Stimulated activated CD4-positive, alpha-beta T cell treated with anti-CD3 and anti-CD28 coated beads, Interleukin-1b, Interleukin-23, amount 100 ng/mL, for 1 hour (primary cell): Measurements from ENCODE around the gene ANKH.

Experiments used
- DNase-seq, 2 donors: peaks; one replicate each; pipeline ENCODE4 v3.0.0-alpha.2; 2020; ENCODE audit warnings: low read depth in 2 of 2

Gene ANKH

DNA sequence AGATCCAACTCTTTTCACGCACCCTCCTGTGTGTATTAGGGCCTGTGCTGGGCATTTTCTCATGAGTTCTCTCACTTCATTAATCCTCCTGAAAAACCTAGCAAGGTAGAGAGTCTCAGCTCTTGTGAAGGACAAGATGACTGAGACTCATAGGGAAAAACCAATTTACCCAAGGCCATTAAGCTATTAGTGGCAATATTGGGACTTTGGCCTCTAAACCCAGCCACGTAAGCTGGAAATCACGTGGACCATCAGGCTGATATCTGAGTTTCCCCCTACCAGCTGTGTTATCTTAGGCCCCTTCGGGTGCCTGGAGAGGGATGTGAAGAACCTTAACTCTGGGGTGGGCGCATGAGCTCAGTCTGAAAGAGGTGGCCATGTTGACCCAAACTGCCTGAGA, 80.7 kb downstream of the ANKH start:
- DNase-seq = no peak

GRCh38 chr5:14790220-14790619, 81.4 kb downstream of the ANKH start:
- DNase-seq = no peak

DNA sequence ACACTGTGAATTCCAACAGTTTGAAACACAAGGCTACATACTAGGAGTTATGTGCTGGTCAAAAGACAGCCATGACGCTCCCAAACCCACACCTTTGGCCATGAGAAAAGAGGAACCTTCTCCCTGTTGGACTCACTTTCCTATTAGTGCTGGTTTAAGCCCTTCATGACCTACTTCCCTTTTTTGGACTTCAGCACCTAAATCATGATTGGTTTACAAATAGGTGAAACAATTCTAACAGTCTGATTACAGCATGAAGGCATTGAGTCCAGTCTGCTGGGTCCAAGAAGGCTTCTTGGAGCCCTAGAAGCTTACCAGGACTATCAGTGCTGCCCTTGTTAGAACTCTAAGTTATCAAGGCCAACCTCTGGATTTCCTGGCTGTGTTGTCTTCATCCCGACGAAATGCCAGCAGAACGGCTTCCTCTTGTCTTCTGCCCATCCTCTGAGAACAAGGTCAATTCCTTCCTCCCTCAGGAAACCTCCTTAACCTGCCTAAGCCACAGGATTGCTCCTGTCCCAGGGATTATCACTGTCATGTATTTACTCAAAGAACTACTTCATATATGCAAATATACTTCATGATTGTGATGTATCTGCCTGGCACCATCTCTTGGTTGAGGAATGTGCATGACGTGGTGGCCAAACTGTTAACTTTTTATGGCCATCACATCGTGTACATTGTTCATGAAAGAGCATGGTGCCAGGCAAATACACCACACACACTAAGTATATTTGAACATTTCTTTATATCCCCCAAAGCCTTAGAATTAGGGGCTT, 83.6 kb downstream of the ANKH start:
- no peak for DNase-seq

DNA sequence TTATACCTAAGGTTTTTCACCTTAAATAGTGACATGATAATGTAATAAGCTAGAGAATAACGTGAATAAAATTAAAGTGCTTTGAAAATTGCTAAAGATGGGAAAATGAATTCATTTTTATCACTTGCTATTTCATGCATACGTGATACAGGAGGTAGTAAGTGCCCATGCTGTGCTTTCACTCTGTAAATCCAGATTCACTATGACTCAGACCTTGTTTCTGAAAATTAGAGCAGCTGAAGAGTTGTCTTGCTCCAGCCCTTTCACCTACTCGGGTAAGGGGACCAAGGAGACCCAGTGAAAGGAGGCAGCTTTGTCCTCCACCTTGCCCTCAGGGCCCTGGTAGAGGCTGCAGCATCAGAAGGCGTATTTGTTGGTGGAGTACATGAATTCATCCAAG, 87.9 kb downstream of the ANKH start:
- DNase-seq = no peak

- no peak for DNase-seq
These were observed 89.0 kb downstream of the ANKH start for GRCh38 chr5:14782591-14782990.

DNA sequence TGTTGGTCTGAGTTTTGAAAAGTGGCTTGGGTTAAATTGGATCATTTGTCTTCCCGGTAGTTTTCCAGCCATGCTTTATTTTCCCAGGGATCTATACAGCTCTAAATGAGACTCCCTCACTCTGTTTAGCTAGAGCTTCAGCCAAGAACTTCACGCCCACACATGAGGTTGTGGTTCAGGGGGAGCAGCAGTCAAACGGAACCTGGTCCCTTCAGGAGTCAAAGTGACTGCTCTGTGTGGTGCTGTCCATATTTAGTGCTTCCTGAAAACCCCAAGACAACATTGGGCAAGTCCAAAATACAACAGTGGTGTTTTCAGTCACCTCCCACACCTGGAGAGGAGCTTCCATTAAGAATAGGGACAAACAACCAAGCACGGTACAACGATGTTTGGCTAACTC, 90.5 kb downstream of the ANKH start:
- DNase-seq = no peak

DNA sequence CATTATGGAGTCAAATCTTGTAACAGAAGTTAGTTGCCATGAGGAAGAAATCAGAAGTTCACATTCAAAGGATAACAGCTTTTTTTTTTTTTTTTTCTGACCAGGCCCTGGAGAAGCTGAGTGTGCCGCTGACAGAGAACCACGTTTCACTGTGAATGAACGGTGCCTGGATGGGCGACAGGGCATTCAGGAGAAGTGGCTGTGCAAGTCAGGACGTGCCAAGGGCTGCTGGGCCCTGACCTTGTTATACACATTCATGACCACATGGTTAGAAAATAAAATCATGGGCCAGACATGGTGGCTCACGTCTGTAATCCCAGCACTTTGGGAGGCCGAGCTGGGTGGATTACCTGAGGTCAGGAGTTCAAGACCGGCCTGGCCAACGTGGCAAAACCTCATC, 91.6 kb downstream of the ANKH start:
- no peak for DNase-seq

DNA sequence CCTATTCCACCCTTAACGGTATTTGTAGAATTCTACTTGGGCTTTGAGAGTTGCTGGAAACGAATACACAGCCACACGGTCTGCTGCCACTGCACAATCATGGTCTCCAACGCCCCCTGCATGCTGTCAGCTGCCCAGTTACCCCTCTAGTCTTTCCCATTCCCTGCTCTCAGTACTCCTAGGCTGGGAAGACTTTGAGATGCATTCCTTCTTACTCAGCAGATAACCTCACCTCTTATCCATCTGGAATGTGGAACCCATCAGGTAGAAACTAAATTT, 92.8 kb downstream of the ANKH start:
- DNase-seq = no peak

GRCh38 chr5:14777932-14778791, 93.4 kb downstream of the ANKH start:
- no peak for DNase-seq

- no peak for DNase-seq
These were observed 94.4 kb downstream of the ANKH start for GRCh38 chr5:14777187-14777586.

GRCh38 chr5:14776602-14777001, 95.0 kb downstream of the ANKH start:
- DNase-seq = no peak

DNA sequence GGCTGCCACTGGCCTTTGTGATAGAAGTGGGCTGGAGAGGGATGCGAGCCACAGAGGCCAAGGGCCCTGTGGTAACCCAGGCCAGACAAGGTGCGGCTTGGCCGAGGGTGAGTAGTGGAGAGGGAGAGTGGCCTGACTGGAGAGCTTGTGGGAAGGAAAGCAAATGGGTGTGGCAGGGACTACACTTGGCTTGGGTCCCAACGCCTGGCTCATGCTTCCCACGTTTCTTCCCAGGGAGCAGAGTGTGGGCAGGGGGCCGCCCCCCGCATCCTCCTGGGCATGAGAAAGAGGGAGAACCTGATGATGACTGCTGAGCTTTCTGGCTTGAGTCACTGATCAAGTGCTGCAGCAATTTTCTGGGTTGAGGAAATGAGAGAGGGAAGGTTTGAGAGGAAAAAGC, 95.7 kb downstream of the ANKH start:
- DNase-seq = no peak

GRCh38 chr5:14773588-14773987, 98.0 kb downstream of the ANKH start:
- no peak for DNase-seq

DNA sequence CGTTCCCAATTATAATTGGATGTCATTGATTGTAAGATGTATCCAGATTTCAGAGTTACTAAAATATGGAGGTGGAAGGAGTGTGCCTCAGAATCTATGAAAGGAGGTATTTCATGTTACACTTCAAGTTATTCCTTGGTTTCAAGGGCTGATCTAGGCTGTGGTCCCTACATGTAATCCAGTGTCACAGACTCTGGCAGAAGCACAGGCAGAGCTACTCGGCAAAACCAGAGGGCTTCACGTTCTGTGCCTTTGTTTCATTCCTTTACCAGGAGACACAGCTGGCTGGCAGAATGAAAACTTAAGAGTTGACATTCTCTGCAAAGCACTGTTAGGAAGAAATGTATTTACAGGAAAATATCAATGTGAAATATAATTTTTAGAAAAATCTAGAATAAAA, 99.6 kb downstream of the ANKH start:
- DNase-seq = no peak

- DNase-seq = no peak
These were observed 100.4 kb downstream of the ANKH start for GRCh38 chr5:14771189-14771588.

DNA sequence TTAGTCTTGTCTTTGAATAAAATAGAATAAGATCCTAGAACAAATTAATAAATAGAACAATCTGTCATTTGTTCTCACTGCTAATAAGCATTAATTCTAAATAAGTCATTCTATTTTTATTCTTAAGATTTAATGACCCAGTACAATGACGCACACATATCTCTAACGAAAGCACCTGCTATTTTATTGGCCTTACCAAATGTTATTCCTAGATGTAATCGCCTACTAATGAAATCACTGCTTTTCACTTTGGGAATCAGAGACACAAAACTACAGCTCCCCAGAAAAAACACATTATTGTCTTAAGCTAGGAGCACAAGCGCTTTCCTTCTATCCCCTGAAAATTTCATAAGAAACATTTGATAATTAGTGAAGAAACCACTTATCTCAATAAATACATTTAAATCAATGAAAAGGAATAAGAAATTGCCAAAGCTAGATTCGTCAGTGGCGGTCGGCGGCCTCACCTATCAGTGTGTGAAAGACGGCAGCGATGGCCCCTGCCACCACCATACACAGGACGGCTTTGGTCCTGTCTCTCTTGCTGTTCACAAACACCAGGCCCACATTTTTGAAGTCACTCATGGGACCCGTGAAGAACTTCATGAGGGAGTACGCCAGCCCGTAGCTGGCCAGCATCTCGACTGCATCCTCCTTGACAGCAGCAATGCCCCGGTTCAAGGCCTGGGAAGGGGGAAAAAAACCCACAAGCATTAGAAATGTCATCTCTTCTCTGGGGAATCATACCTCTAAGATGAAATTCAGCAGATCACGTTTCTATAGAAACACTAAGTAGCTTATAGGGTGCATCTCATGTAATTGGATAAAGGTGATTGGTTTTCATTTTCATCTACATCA, 102.8 kb downstream of the ANKH start:
- DNase-seq = no peak

DNA sequence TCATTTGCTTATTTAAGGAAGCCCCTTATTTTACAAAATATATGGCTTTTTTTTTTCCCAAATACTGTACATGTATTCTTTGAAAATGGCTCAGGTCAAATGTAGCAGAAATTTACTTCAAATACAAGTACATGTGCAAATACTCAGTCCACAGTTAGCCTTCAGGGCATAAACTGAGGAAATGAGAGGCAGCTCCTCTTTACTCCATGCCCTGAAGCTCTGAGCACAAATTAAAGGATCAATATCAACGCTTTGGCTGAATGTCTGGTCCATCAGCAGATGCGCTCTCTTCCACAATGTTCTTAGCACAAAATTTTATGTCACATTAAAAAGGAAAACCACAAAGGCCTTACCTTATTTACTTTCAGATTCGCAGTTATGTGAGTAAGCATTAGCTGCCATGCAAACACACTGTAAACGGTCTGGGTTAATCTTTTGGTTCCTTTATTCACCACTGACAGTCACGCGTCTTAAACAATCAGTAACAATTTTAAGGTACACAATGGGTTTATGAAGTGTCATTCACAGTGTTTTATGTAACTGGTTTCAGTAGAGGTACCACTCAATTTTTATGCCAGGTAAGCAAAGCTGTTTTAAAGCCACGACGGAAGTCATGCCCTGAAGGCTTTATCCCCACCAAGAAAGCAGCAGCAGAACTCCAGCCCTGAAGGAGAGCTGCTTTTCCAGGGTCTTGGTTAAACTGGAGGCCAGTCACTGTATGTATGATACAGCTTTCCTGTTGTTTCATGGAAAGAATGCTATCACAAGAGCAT, 103.7 kb downstream of the ANKH start:
- DNase-seq = no peak

- no peak for DNase-seq
These were observed 104.5 kb downstream of the ANKH start for GRCh38 chr5:14767053-14767452.

DNA sequence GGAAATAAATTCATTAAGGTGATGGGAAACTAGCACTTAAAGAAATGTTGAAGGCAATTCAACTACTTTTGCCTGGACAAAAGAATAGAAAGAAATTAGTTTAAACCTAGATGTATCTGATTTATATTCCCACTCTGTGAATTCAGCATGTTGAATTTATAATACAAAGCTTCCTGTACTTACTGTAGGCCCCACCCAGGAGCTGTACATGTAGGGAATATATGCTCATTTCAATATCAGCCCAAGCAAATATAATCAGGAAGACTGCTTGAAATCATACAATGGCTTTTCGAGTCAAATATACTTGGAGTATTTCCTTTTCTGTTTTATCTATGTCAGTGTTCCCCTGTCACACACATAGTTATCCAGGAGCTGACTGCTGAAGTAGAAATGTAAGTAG, 105.0 kb downstream of the ANKH start:
- DNase-seq = no peak

DNA sequence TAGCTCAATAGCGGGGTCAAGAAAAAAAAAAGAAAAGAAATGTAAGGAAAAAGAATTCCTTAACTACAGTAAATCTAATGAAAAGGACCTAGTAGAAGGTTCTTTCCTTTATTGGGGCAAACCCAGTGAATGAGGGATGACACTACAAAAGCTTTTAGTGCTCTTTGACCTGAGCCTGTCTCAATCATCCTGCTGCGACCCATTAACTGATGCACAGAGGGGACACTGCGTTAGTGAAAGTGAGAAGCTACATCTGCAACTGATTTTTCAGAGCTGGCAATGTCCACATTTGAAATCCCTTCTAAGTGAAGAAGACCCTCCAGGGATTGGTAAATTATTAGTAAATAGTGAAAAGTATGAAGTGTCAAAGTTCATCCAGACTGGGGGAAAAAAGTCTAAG, 106.0 kb downstream of the ANKH start:
- DNase-seq = no peak

- DNase-seq = no peak
These were observed 108.9 kb downstream of the ANKH start for GRCh38 chr5:14762549-14763216.
